Neural cell (in vitro differentiated cells): ENCODE data around the gene HLCS. TPM values are rescaled to one million over a fixed set of nuclear protein-coding genes. Genes with fewer than 3 reads are reported as not detected.

ENCODE experiments used
- H2AFZ ChIP-seq: fragments of 200-600, 300-800 bp; sonication (generic), shearing (Covaris generic); 2 replicates; pipeline ENCODE4 v1.6.0; 2014; ENCODE audit warnings: low read depth, mild to moderate bottlenecking, antibody characterized with exemption, low read length, moderate library complexity
- H3F3A ChIP-seq: fragments of 200-600 bp; shearing (Covaris generic); 2 replicates; pipeline ENCODE4 v1.6.1; 2016; ENCODE audit warnings: mild to moderate bottlenecking, moderate library complexity, mixed read lengths, antibody characterized with exemption, low read length; ENCODE audit not compliant: insufficient read depth, poor library complexity, severe bottlenecking
- H3K27ac ChIP-seq: fragments of 200-600, 300-800 bp; sonication (generic), shearing (Covaris generic); 2 replicates; pipeline ENCODE4 v1.5.1; 2014; ENCODE audit warnings: mild to moderate bottlenecking, low read length, moderate library complexity
- H3K27me3 ChIP-seq: fragments of 300-800, 200-600 bp; sonication (generic), shearing (Covaris generic); 2 replicates; pipeline ENCODE4 v1.6.0; 2014; ENCODE audit warnings: mild to moderate bottlenecking, low read depth, low read length, moderate library complexity; ENCODE audit not compliant: insufficient read depth
- H3K36me3 ChIP-seq: fragments of 300-800, 200-600 bp; sonication (generic), shearing (Covaris generic); 2 replicates; pipeline ENCODE4 v1.5.1; 2014; ENCODE audit warnings: mild to moderate bottlenecking, antibody characterized with exemption, low read length, moderate library complexity; ENCODE audit not compliant: insufficient read depth
- H3K4me2 ChIP-seq: fragments of 300-800, 200-600 bp; sonication (generic), shearing (Covaris generic); 2 replicates; pipeline ENCODE4 v1.6.0; 2014; ENCODE audit warnings: mild to moderate bottlenecking, low read length
- H3K4me3 ChIP-seq: fragments of 300-800, 200-600 bp; sonication (generic), shearing (Covaris generic); 2 replicates; pipeline ENCODE4 v1.5.1; 2014; ENCODE audit warnings: mild to moderate bottlenecking, low read length, moderate library complexity
- H3K79me2 ChIP-seq: fragments of 200-600 bp; shearing (Covaris generic); replicated peaks from 2 replicates; pipeline ENCODE4 v1.6.0; 2014; ENCODE audit warnings: mild to moderate bottlenecking, low read length, moderate library complexity; ENCODE audit not compliant: insufficient read depth
- H3K9ac ChIP-seq: fragments of 300-800, 200-600 bp; sonication (generic), shearing (Covaris generic); 2 replicates; pipeline ENCODE4 v1.6.1; 2016; ENCODE audit warnings: mild to moderate bottlenecking, low read length, mixed read lengths
- H3K9me2 ChIP-seq: fragments of 200-600 bp; shearing (Covaris generic); 2 replicates; pipeline ENCODE4 v1.6.1; 2016; ENCODE audit warnings: mild to moderate bottlenecking, low read length, mixed read lengths; ENCODE audit not compliant: insufficient read depth
- H3K9me3 ChIP-seq: fragments of 200-600, 300-800 bp; sonication (generic), shearing (Covaris generic); 2 replicates; pipeline ENCODE4 v1.6.1; 2016; ENCODE audit warnings: mild to moderate bottlenecking, mixed run types, low read length, moderate library complexity, mixed read lengths
- H4K20me1 ChIP-seq: fragments of 200-600 bp; shearing (Covaris generic); 2 replicates; pipeline ENCODE4 v1.6.1; 2016; ENCODE audit warnings: mild to moderate bottlenecking, mixed run types; ENCODE audit not compliant: insufficient read depth
- CTCF ChIP-seq: fragments of 450-650 bp; IDR thresholded peaks from 2 replicates; pipeline ENCODE4 v1.5.1; 2014; ENCODE audit warnings: antibody characterized with exemption, mild to moderate bottlenecking, moderate library complexity; ENCODE audit not compliant: poor library complexity, severe bottlenecking
- EP300 ChIP-seq: fragments of 450-650 bp; conservative IDR thresholded peaks from 2 replicates; pipeline ENCODE4 v1.6.1; 2014; ENCODE audit warnings: antibody characterized with exemption, mild to moderate bottlenecking, moderate library complexity; ENCODE audit not compliant: poor library complexity, severe bottlenecking
- EZH2 ChIP-seq: fragments of 200-600, 300-800 bp; shearing (Covaris generic), sonication (generic); IDR thresholded peaks from 2 replicates; pipeline ENCODE4 v1.6.1; 2014; ENCODE audit warnings: antibody characterized with exemption, low read length, borderline replicate concordance, mild to moderate bottlenecking; ENCODE audit not compliant: insufficient read depth, poor library complexity, severe bottlenecking
- MXI1 ChIP-seq: fragments of 450-650 bp; conservative IDR thresholded peaks from 2 replicates; pipeline ENCODE4 v1.6.1; 2014; ENCODE audit warnings: antibody characterized with exemption, mild to moderate bottlenecking; ENCODE audit not compliant: poor library complexity, severe bottlenecking
- POLR2AphosphoS5 ChIP-seq: IDR thresholded peaks from 2 replicates; pipeline ENCODE4 v1.6.1; 2012
- RAD21 ChIP-seq: fragments of 450-650 bp; conservative IDR thresholded peaks from 2 replicates; pipeline ENCODE4 v1.6.1; 2014; ENCODE audit warnings: antibody characterized with exemption, mild to moderate bottlenecking, moderate library complexity
- REST ChIP-seq: IDR thresholded peaks from 2 replicates; pipeline ENCODE4 v1.6.1; 2012; ENCODE audit warnings: borderline replicate concordance
- SMC3 ChIP-seq: fragments of 450-650 bp; conservative IDR thresholded peaks from 2 replicates; pipeline ENCODE4 v1.6.1; 2014; ENCODE audit warnings: antibody characterized with exemption, mild to moderate bottlenecking, moderate library complexity; ENCODE audit not compliant: poor library complexity
- TAF1 ChIP-seq: IDR thresholded peaks from 2 replicates; pipeline ENCODE4 v1.6.1; 2012; ENCODE audit warnings: low read depth
- polyA plus RNA-seq: library from polyadenylated mRNA; depleted of rRNA; stranded (reverse); fragments of >200 nt; gene quantifications from 2 replicates; pipeline ENCODE4 v1.2.3, GENCODE V29; 2014

The HLCS gene
- polyA plus RNA-seq, 1 donor from 2014 or later: 12.1 TPM

- no peak for TF ChIP-seq MXI1
- TF ChIP-seq SMC3: no peak
- no peak for TF ChIP-seq RAD21
- no peak for TF ChIP-seq TAF1
- TF ChIP-seq EZH2: no peak
- TF ChIP-seq REST: no peak
- no peak for TF ChIP-seq CTCF
- no peak for TF ChIP-seq POLR2AphosphoS5
- TF ChIP-seq EP300: no peak
- H2AFZ ChIP-seq: no peak overlapping the region
- H3K79me2 ChIP-seq: no peaks in the 10 kb centered on the region
- no peaks in the 10 kb centered on the region for H3K36me3 ChIP-seq
- no peak overlapping the region for H3K4me2 ChIP-seq
- no peak overlapping the region for H3K9ac ChIP-seq
- H3K9me2 ChIP-seq: no peaks in the 10 kb centered on the region
- H3F3A ChIP-seq: no peaks in the 10 kb centered on the region
- no peak overlapping the region for H3K27ac ChIP-seq
- H3K27me3 ChIP-seq: no peaks in the 10 kb centered on the region
- no peaks in the 10 kb centered on the region for H4K20me1 ChIP-seq
- H3K9me3 ChIP-seq: no peaks in the 10 kb centered on the region
- no peak overlapping the region for H3K4me3 ChIP-seq
Measured at GRCh38 chr21:36849461-36850105, 116.9 kb downstream of the HLCS start.

- Histone ChIP-seq H3K79me2 (no peaks in the 10 kb centered on the region), H3K9me3 (no peaks in the 10 kb centered on the region), H3K4me2 (no peak overlapping the region), H3K27ac (no peak overlapping the region), H4K20me1 (no peaks in the 10 kb centered on the region), H3K9ac (no peak overlapping the region), H3K36me3 (no peaks in the 10 kb centered on the region), H3K4me3 (no peak overlapping the region), H2AFZ (no peak overlapping the region), H3F3A (no peaks in the 10 kb centered on the region), H3K9me2 (no peaks in the 10 kb centered on the region), H3K27me3 (no peaks in the 10 kb centered on the region)
- no peak for TF ChIP-seq EP300
- no peak for TF ChIP-seq SMC3
- no peak for TF ChIP-seq MXI1
- TF ChIP-seq EZH2: no peak
- TF ChIP-seq CTCF: no peak
- no peak for TF ChIP-seq REST
- no peak for TF ChIP-seq RAD21
- no peak for TF ChIP-seq TAF1
- no peak for TF ChIP-seq POLR2AphosphoS5
Measured at GRCh38 chr21:36848730-36849274, 117.7 kb downstream of the HLCS start.
